ENCODE measurements around the gene XYLT1. TPM values are rescaled to one million over a fixed set of nuclear protein-coding genes. Genes with fewer than 3 reads are reported as not detected.
A peak's percentile ranks its signal among the peaks of the same experiment; 100 is the strongest.

XYLT1 gene
- polyA plus RNA-seq, 1 donor, result 9.9 TPM

DNA sequence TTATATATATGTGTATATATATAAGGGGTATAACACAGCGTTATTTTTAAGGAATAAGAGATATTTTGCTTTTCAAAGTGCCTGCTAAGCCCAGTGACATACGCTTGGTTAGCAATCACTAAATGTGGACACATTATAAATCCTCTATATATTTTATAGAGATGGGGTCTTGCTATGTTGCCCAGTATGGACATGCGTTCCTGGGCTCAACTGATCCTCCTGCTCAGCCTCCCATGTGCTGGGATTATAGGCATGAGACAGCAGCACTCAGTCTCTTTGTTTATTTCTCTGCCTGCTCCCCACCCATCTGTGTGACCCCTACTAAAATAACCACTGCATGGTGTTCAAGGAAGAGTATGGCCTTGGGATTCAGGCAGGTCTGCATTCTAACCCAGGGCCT is 63.4 kb downstream of the XYLT1 start:
- H3K27ac ChIP-seq (ENCODE audit: low read length), result no peak overlapping the region
- no peak overlapping the region for H3K4me3 ChIP-seq (ENCODE audit: low read length)
- H3K36me3 ChIP-seq (ENCODE audit: control insufficient read depth, insufficient read depth, low read length), result no peaks in the 10 kb centered on the region
- no peaks in the 10 kb centered on the region for H3K27me3 ChIP-seq (ENCODE audit: control insufficient read depth, insufficient read depth, low read length)
- no peaks in the 10 kb centered on the region for H3K4me1 ChIP-seq (ENCODE audit: control insufficient read depth, insufficient read depth, low read length)
- no peak for DNase-seq
- no peaks in the 10 kb centered on the region for H3K9me3 ChIP-seq (ENCODE audit: control insufficient read depth, low read depth, low read length)
- WGBS (ENCODE audit: insufficient coverage, low lambda C conversion rate), result 100% methylated on average over 1 of the region's 3 CpGs

DNA sequence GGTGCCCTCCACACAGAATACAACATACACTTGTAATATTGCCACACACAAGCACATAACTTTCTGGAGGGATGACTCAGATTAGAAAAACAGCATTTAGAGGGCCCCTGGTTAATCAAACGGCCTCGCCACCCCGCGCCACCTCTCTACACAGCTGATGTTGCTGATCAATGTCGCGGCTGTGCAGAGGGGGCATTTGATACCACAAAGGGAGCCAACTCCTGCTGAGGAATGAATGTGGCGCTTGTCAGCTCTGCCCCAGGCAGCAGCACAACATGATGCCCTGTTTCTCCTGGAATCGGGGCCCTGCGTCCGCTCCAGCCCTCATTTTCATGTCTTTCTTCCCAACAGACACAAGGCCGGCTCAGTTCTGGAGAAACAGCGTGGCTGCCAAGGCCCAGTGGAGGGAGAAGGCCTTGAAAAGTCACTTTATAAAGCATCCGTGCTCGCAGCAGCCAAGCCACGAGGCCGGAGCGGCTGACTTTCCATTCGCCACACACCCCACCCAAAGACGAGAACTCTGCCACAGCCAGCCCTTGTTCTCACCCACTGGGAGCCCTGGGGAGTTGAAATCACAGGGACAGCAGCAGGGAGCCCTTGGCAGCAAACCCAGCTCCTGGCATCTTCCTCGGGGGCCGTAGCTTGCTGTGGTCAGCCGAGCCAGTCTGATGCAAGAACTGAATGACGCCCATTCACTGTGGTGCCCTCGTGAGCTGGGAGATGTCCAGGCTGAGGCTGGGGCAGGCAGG is 65.6 kb downstream of the XYLT1 start:
- WGBS (ENCODE audit: insufficient coverage, low lambda C conversion rate), result no CpG with 5 or more reads among the region's 24 CpGs
- DNase-seq, result no peak
- H3K27ac ChIP-seq (ENCODE audit: low read length), result no peak overlapping the region
- no peaks in the 10 kb centered on the region for H3K4me1 ChIP-seq (ENCODE audit: control insufficient read depth, insufficient read depth, low read length)
- no peaks in the 10 kb centered on the region for H3K27me3 ChIP-seq (ENCODE audit: control insufficient read depth, insufficient read depth, low read length)
- no peaks in the 10 kb centered on the region for H3K36me3 ChIP-seq (ENCODE audit: control insufficient read depth, insufficient read depth, low read length)
- H3K4me3 ChIP-seq (ENCODE audit: low read length), result no peak overlapping the region
- no peaks in the 10 kb centered on the region for H3K9me3 ChIP-seq (ENCODE audit: control insufficient read depth, low read depth, low read length)

DNA sequence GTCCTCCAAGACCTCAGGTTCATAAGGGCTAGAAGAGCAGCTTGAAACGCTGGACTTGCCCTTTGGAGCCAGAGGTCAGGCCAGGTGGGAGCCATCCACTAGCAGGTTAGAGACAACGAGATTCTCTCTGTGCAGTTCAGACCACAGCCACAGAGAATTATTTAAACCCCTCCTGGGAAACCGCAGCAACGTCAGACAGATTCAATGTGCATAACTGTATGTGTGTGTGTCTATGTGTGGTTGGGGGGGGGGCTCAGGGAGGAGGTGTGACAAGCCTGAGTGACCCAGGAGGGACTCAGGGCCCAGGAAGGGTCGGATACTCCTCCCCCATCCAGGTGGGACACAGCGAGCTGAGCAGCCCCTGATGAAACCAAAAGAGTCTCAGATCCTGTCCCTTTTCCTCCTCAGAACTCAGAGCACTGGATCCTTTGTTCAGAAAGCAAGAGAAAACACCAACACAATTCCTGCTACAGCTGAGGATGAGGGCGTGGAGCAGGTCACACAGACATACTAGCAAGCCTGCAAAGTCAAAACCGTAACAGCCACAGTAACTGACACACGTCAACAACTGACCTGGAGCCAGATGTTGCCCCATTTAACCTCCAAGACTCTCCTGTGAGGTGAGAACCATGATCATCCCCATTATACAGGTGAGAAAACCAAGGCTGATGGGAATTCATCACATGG is 66.8 kb downstream of the XYLT1 start:
- no CpG with 5 or more reads among the region's 9 CpGs for WGBS (ENCODE audit: insufficient coverage, low lambda C conversion rate)

DNA sequence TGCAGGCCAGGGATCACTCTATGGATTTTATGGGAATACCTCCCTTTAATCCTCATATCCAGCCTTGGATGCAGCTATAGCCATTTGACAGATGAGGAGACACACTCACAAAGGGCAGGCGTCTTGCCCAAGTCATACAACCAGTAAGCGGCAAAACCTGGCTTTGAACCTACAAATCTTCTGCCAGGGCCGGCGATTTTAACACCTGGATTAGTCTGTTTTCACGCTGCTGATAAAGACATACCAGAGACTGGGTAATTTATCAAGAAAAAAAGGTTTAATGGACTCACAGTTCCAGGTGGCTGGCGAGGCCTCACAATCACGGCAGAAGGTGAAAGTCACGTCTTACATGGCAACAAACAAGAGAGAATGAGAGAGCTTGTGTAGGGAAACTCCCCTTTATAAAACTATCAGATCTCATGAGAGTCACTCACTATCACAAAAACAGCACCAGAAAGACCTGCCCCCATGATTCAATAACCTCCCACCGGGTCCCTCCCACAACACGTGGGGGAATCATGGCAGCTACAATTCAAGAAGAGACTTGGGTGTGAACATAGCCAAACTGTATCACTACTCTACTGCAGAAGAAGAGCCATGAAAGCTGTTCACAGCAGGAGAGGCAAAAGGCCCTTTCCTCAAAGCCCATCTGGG is 67.5 kb downstream of the XYLT1 start:
- no peak overlapping the region for H3K27ac ChIP-seq (ENCODE audit: low read length)
- peaks cover under 1% of the 10 kb centered on the region for H3K4me1 ChIP-seq (ENCODE audit: control insufficient read depth, insufficient read depth, low read length)
- no CpG with 5 or more reads among the region's 10 CpGs for WGBS (ENCODE audit: insufficient coverage, low lambda C conversion rate)
- no peak for DNase-seq
- H3K36me3 ChIP-seq (ENCODE audit: control insufficient read depth, insufficient read depth, low read length), result no peaks in the 10 kb centered on the region
- no peak overlapping the region for H3K4me3 ChIP-seq (ENCODE audit: low read length)
- H3K27me3 ChIP-seq (ENCODE audit: control insufficient read depth, insufficient read depth, low read length), result no peaks in the 10 kb centered on the region
- no peaks in the 10 kb centered on the region for H3K9me3 ChIP-seq (ENCODE audit: control insufficient read depth, low read depth, low read length)

More for the DNA sequence above, 66.8 kb downstream of the XYLT1 start:
- H3K4me1 ChIP-seq (ENCODE audit: control insufficient read depth, insufficient read depth, low read length), result no peaks in the 10 kb centered on the region
- H3K27ac ChIP-seq (ENCODE audit: low read length), result no peak overlapping the region
- DNase-seq, result no peak
- no peaks in the 10 kb centered on the region for H3K36me3 ChIP-seq (ENCODE audit: control insufficient read depth, insufficient read depth, low read length)
- no peak overlapping the region for H3K4me3 ChIP-seq (ENCODE audit: low read length)
- no peaks in the 10 kb centered on the region for H3K9me3 ChIP-seq (ENCODE audit: control insufficient read depth, low read depth, low read length)
- no peaks in the 10 kb centered on the region for H3K27me3 ChIP-seq (ENCODE audit: control insufficient read depth, insufficient read depth, low read length)

DNA sequence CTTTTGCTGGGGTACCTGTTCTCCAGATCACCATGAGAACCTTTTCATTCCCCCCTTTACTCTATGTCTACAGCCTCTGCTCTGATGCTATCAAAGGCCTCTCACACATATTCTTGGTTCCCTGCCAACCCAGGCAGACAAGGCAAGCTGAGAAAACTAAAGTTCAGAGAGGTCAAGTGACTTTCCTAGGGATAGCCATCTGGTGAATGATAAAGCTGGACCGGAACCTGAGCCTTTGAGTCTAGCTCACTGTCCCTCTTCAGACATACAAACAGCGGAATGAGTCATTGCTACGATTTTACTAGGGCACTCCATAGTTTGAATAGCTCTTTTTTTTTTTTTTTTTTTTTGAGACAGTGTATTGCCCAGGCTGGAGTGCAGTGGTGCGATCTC is 73.3 kb downstream of the XYLT1 start:
- no CpG with 5 or more reads among the region's 4 CpGs for WGBS (ENCODE audit: insufficient coverage, low lambda C conversion rate)
- peak; percentile 50 to 73 for DNase-seq
- Histone ChIP-seq H3K4me3 (ENCODE audit: low read length) (no peak overlapping the region), H3K9me3 (ENCODE audit: control insufficient read depth, low read depth, low read length) (no peaks in the 10 kb centered on the region), H3K27ac (ENCODE audit: low read length) (peak overlapping the region; percentile 20), H3K27me3 (ENCODE audit: control insufficient read depth, insufficient read depth, low read length) (no peaks in the 10 kb centered on the region), H3K4me1 (ENCODE audit: control insufficient read depth, insufficient read depth, low read length) (peaks cover 11% of the 10 kb centered on the region), H3K36me3 (ENCODE audit: control insufficient read depth, insufficient read depth, low read length) (no peaks in the 10 kb centered on the region)

DNA sequence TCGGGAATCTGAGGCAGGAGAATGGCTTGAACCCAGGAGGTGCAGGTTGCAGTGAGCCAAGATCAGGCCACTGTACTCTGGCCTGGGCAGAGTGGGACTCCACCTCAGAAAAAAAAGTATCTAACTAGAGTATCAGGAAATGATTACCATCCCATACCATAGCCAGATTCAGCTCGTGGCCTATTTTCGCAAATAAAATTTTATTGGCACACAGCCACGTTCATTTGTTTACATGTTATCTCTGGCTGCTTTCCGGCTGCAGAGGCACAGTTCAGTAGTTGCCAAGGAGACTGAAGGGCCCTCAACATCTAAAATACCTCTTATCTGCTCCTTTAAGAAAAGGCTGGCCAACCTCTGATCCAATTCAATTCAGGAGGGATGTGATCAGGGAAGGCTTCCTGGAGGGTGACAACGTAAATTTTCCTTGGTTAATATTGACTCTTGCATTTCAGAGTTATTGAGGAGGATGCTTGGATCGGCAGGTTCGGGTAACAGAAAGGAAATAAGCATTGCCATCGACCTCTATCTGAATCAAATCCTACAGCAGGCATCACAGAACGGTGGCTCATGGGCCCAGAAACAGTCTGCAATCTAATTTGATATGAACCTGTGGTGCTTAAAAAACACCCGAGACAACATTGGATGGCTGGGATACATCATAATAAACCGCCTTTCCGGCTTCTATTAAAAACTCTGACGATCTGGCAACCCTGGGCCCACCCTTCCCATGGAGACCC is 73.8 kb downstream of the XYLT1 start:
- Histone ChIP-seq H3K4me3 (ENCODE audit: low read length) (no peak overlapping the region), H3K27me3 (ENCODE audit: control insufficient read depth, insufficient read depth, low read length) (no peaks in the 10 kb centered on the region), H3K4me1 (ENCODE audit: control insufficient read depth, insufficient read depth, low read length) (peaks cover 11% of the 10 kb centered on the region), H3K9me3 (ENCODE audit: control insufficient read depth, low read depth, low read length) (no peaks in the 10 kb centered on the region), H3K27ac (ENCODE audit: low read length) (peak overlapping the region; percentile 20), H3K36me3 (ENCODE audit: control insufficient read depth, insufficient read depth, low read length) (no peaks in the 10 kb centered on the region)
- WGBS (ENCODE audit: insufficient coverage, low lambda C conversion rate), result 34% methylated on average over 6 of the region's 14 CpGs
- peak; percentile 67 to 89 for DNase-seq

DNA sequence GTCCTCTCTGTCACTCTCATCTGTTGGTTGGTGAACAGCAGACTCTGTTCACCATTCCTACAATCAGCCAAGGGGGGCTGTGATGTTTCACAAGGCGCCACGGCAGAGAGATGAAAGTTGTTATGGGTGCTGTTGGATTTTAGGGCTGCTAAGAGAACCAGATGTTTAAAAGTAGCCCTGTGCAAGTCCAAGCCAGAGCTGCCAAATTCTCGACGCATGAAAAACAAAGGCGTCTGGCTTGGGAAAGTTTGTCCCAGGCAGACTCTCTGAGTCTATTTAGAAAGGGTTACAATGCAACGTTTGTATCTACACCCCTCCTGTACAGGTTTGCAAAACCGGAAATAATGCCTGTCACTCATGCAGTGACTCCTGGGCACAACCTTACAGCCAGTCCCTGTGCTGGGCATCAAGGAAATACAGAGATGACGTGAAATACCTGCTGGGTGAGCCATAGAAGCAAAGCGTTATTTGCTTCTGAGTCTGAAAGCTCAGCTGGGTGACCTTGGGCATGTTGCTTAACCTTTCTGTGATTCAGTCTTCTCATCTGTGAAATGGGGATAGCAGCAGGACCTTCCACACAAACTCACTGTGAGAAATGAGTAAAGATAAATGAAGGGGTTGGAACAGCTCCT is 74.8 kb downstream of the XYLT1 start:
- peaks cover 11% of the 10 kb centered on the region for H3K4me1 ChIP-seq (ENCODE audit: control insufficient read depth, insufficient read depth, low read length)
- H3K27me3 ChIP-seq (ENCODE audit: control insufficient read depth, insufficient read depth, low read length), result no peaks in the 10 kb centered on the region
- no peak overlapping the region for H3K27ac ChIP-seq (ENCODE audit: low read length)
- no peak for DNase-seq
- H3K4me3 ChIP-seq (ENCODE audit: low read length), result no peak overlapping the region
- no CpG with 5 or more reads among the region's 9 CpGs for WGBS (ENCODE audit: insufficient coverage, low lambda C conversion rate)
- no peaks in the 10 kb centered on the region for H3K36me3 ChIP-seq (ENCODE audit: control insufficient read depth, insufficient read depth, low read length)
- H3K9me3 ChIP-seq (ENCODE audit: control insufficient read depth, low read depth, low read length), result no peaks in the 10 kb centered on the region

DNA sequence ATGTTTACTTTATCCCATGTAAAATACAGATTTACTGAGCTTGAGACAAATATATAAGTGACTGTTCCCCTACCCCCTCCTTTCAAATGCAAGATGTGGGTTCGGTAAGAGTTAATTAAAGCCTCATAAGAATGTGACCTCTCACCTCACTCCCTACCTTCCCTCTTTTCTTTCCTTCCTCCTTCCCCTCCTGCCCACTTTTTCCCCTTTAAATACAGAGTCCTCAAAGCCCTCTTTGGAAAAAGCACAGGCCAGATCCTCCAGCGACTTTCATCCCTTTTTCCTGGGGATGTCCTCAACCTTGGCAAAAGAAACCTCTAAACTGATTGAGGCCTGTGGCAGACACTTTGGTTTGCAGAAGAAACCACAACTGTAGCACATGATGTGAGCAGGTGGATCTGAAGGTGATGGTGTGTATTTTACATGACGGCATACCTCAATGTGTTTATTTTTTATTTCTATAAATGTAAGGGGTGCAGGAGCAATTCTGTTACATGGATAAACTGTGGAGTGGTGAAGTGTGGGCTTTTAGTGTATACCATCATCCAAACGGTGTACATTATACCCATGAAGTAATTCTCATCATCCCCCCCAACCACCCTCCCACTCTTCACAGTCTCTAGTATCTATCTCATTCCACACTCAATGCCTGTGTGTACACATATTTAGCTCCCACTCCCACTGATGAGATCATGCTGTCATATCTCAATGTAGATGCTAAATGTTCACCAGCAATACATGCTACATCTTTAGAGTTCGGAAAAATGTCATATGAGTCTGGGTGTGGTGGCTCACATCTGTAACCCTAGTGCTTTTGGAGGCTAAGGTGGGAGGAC is 77.7 kb downstream of the XYLT1 start:
- Histone ChIP-seq H3K27me3 (ENCODE audit: control insufficient read depth, insufficient read depth, low read length) (no peaks in the 10 kb centered on the region), H3K36me3 (ENCODE audit: control insufficient read depth, insufficient read depth, low read length) (no peaks in the 10 kb centered on the region), H3K9me3 (ENCODE audit: control insufficient read depth, low read depth, low read length) (no peaks in the 10 kb centered on the region), H3K4me3 (ENCODE audit: low read length) (no peak overlapping the region), H3K4me1 (ENCODE audit: control insufficient read depth, insufficient read depth, low read length) (peaks cover 8% of the 10 kb centered on the region), H3K27ac (ENCODE audit: low read length) (no peak overlapping the region)
- WGBS (ENCODE audit: insufficient coverage, low lambda C conversion rate), result 69% methylated on average over 2 of the region's 5 CpGs
- no peak for DNase-seq

DNA sequence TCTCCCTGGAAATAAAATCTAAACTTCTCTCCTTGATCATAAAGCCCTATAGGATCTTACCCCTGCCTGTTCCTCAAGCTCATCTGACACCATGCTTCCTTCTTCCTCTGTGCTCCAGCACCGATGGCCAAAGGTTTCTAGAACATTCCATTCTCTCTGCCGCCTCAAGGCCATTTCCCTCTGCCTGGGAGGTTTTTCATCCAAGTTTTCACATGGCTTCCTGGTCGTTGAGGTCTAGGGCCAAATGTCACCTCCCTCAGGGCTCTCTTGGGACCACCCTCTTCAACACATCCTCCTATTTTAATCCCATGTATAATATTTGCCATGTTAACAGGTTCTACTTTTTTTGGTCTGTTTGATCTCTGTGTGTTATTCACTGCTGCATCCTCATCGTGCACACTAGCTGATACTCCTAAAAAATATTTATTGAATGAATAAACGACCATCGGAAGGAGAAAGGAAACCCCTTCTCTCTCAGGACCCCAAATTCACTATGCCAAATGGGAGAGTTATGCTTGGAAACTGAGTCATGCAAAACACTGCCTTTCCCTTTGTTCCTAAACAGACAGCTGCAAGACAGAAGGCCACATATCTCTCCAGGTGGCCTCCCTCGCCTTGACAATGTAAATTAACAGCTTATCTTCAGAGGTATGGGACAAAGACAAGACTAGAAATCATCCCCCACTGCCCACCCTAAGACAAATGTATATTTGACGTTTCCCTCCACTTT is 78.5 kb downstream of the XYLT1 start:
- H3K36me3 ChIP-seq (ENCODE audit: control insufficient read depth, insufficient read depth, low read length), result no peaks in the 10 kb centered on the region

More for the DNA sequence above, 78.5 kb downstream of the XYLT1 start:
- 69% methylated on average over 3 of the region's 8 CpGs for WGBS (ENCODE audit: insufficient coverage, low lambda C conversion rate)
- Histone ChIP-seq H3K27me3 (ENCODE audit: control insufficient read depth, insufficient read depth, low read length) (no peaks in the 10 kb centered on the region), H3K9me3 (ENCODE audit: control insufficient read depth, low read depth, low read length) (no peaks in the 10 kb centered on the region), H3K4me1 (ENCODE audit: control insufficient read depth, insufficient read depth, low read length) (peaks cover 3% of the 10 kb centered on the region), H3K4me3 (ENCODE audit: low read length) (no peak overlapping the region), H3K27ac (ENCODE audit: low read length) (no peak overlapping the region)
- DNase-seq, result no peak
